Measurements from ENCODE around the gene KIAA1755. TPM values are rescaled to one million over a fixed set of nuclear protein-coding genes. Genes with fewer than 3 reads are reported as not detected.

Gene KIAA1755
- total and polyA plus RNA-seq, 12 donors: 2.7 to 7.7 (median 5.2) TPM

DNA sequence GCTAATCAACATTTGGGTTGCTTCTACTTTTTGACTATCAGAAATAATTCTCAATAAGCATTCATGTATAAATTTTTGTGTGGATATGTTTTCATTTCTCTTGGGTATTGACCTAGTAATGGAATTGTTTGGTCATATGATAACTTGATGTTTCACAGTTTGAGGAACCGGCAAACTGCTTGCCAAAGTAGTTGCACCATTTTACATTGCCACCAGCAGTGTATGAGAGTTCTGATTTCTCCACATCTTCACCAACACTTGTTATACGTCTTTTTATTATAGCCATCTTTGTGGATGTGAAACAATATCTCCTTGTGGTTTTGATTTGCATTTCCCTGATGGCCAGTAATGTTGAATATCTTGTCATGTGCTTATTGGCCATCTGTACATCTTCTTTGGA, 52.9 kb downstream of the KIAA1755 start:
- TF ChIP-seq, protein P1, sequence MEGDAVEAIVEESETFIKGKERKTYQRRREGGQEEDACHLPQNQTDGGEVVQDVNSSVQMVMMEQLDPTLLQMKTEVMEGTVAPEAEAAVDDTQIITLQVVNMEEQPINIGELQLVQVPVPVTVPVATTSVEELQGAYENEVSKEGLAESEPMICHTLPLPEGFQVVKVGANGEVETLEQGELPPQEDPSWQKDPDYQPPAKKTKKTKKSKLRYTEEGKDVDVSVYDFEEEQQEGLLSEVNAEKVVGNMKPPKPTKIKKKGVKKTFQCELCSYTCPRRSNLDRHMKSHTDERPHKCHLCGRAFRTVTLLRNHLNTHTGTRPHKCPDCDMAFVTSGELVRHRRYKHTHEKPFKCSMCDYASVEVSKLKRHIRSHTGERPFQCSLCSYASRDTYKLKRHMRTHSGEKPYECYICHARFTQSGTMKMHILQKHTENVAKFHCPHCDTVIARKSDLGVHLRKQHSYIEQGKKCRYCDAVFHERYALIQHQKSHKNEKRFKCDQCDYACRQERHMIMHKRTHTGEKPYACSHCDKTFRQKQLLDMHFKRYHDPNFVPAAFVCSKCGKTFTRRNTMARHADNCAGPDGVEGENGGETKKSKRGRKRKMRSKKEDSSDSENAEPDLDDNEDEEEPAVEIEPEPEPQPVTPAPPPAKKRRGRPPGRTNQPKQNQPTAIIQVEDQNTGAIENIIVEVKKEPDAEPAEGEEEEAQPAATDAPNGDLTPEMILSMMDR (IDR thresholded peaks at IDR 0.05): no peak
- H3K27me3 ChIP-seq: no peaks in the 10 kb centered on the region
- no peak overlapping the region for H3K27ac ChIP-seq
- H3K4me1 ChIP-seq: peaks cover 4 to 29% (median 12%) of the 10 kb centered on the region in 9 donors
- ATAC-seq (no peak), DNase-seq (no peak)
- peaks cover 0 to 6% (median 0%) of the 10 kb centered on the region in 11 donors for H3K9me3 ChIP-seq
- H3K36me3 ChIP-seq: no peaks in the 10 kb centered on the region
- no peak overlapping the region for H3K4me3 ChIP-seq
- WGBS, 2 donors: 68 to 83% methylated on average over 2 of the region's 2 CpGs
- intact Hi-C loops (cut with DNase I): loop anchor here in 1 of 10 donors (5.0 kb wide), 1 partner anchor 35 kb away; no protein-coding TSS in a partner anchor

- DNase-seq (no peak), ATAC-seq (no peak)
- H3K9me3 ChIP-seq: peaks cover 0 to 6% (median 0%) of the 10 kb centered on the region in 11 donors
- no peaks in the 10 kb centered on the region for H3K36me3 ChIP-seq
- H3K4me3 ChIP-seq: no peak overlapping the region
- no peak overlapping the region for H3K27ac ChIP-seq
- peaks cover 0 to 22% (median 11%) of the 10 kb centered on the region in 9 donors for H3K4me1 ChIP-seq
- TF ChIP-seq, protein P1 (IDR thresholded peaks at IDR 0.05): no peak
- H3K27me3 ChIP-seq: no peaks in the 10 kb centered on the region
- 67 to 78% methylated on average over 3 of the region's 3 CpGs for WGBS, 2 donors
- intact Hi-C loops (cut with DNase I): loop anchor here in 1 of 10 donors (5.0 kb wide), 1 partner anchor 33 kb away; no protein-coding TSS in a partner anchor
Observed at GRCh38 chr20:38205001-38205400, 55.5 kb downstream of the KIAA1755 start.

DNA sequence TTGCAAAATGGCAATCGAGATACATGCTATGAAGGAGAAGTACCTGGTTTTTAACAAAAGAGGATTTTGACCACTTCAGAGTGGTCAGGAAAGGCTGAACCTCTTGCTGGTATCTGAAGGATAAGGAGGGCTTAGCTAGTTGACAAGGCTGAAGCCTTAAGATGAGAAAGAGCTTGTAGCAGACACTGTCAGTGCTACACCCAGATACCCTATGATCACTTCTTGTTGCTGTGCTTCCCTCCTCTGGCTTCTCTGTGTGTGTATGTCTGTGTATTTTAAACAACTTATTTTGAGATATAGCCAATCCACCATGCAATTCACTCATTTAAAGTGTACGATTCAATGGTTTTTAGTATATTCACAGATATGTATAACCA, 56.6 kb downstream of the KIAA1755 start:
- WGBS, 2 donors: 76 to 83% methylated on average over 2 of the region's 2 CpGs
- Histone ChIP-seq H3K27me3 (no peaks in the 10 kb centered on the region), H3K9me3 (peaks cover 0 to 6% (median 0%) of the 10 kb centered on the region in 11 donors), H3K36me3 (no peaks in the 10 kb centered on the region), H3K4me1 (peaks cover 0 to 20% (median 5%) of the 10 kb centered on the region in 9 donors), H3K27ac (no peak overlapping the region), H3K4me3 (no peak overlapping the region)
- no peak for DNase-seq
- TF ChIP-seq, protein P1 (IDR thresholded peaks at IDR 0.05): no peak
- ATAC-seq: no peak
- intact Hi-C loops (cut with DNase I): no loop called here

- WGBS, 2 donors: 86 to 92% methylated on average over 6 of the region's 6 CpGs
- H3K4me3 ChIP-seq: no peak overlapping the region
- TF ChIP-seq, protein P1 (IDR thresholded peaks at IDR 0.05): no peak
- no peak for ATAC-seq
- no peaks in the 10 kb centered on the region for H3K36me3 ChIP-seq
- peaks cover 0 to 18% (median under 1%) of the 10 kb centered on the region in 9 donors for H3K4me1 ChIP-seq
- H3K27me3 ChIP-seq: no peaks in the 10 kb centered on the region
- no peak overlapping the region for H3K27ac ChIP-seq
- DNase-seq: no peak
- intact Hi-C loops (cut with DNase I): no loop called here
- peaks cover 0 to 6% (median 0%) of the 10 kb centered on the region in 11 donors for H3K9me3 ChIP-seq
Observed at GRCh38 chr20:38203337-38203980, 57.1 kb downstream of the KIAA1755 start.

All from heart right ventricle (tissue), 16 donors.